GM06990 (cell line): Measurements from ENCODE around the gene CRACDL.

ENCODE experiments used
- DNase-seq: peaks from one replicate; pipeline ENCODE4 v3.0.0-alpha.2; 2011; ENCODE audit not compliant: insufficient read length; ENCODE audit errors: extremely low read depth
- H3K27me3 ChIP-seq: replicated peaks from 2 replicates; pipeline ENCODE4 v1.6.0; 2011; ENCODE audit warnings: low read length; ENCODE audit not compliant: control insufficient read depth, insufficient read depth
- H3K36me3 ChIP-seq: 2 replicates; pipeline ENCODE4 v1.5.1; 2011; ENCODE audit warnings: low read length; ENCODE audit not compliant: control insufficient read depth, insufficient read depth
- H3K4me3 ChIP-seq: replicated peaks from 2 replicates; pipeline ENCODE4 v1.5.1; 2011; ENCODE audit warnings: low read depth, mild to moderate bottlenecking, control low read depth, low read length
- TF ChIP-seq, protein P1 (sequence below): IDR thresholded peaks from 2 replicates; pipeline ENCODE4 v1.5.1; 2011; ENCODE audit warnings: low read length, control low read depth, mild to moderate bottlenecking, inconsistent platforms; ENCODE audit not compliant: insufficient read depth, poor library complexity, severe bottlenecking

The CRACDL gene

DNA sequence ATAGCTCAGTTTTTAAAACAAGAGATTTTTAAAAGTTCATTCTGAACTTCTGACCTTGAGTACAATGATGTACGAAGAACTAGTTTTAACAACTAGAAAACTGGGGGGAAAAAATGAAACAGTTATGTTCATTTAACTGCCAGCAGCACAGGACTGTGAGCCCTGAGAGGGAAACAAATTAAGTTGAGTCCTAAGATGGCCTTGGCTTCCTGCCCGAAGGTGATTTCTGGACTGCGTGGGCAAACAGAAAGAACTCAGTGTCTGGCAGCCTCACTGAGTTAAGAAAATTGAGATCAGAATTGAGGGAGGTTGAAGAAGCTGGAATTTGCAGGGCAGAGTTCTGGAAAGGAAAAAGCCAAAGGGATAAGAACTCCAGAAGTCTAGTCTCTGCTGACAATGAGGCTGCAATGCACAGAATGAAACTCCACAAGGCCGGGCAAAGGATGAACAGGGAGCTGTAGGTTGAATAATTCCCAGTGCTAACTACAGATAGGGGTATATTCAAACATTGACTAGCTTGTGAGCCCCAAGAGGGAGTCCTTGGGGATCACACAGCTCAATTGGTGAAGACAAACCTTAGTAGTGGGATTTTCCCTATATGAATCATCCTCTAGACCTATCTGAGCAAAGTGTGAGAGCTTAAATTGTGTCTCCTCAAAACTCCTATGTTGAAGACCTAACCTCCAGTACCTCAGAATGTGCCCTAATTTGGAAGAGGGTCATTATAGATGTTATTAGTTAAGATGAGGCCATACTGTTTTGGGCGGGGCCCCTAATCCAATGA lies 13.1 kb upstream of the CRACDL start:
- Histone ChIP-seq H3K27me3 (no peaks in the 10 kb centered on the region), H3K36me3 (no peaks in the 10 kb centered on the region), H3K4me3 (no peak overlapping the region)
- TF ChIP-seq, protein P1, sequence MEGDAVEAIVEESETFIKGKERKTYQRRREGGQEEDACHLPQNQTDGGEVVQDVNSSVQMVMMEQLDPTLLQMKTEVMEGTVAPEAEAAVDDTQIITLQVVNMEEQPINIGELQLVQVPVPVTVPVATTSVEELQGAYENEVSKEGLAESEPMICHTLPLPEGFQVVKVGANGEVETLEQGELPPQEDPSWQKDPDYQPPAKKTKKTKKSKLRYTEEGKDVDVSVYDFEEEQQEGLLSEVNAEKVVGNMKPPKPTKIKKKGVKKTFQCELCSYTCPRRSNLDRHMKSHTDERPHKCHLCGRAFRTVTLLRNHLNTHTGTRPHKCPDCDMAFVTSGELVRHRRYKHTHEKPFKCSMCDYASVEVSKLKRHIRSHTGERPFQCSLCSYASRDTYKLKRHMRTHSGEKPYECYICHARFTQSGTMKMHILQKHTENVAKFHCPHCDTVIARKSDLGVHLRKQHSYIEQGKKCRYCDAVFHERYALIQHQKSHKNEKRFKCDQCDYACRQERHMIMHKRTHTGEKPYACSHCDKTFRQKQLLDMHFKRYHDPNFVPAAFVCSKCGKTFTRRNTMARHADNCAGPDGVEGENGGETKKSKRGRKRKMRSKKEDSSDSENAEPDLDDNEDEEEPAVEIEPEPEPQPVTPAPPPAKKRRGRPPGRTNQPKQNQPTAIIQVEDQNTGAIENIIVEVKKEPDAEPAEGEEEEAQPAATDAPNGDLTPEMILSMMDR = no peak
- no peak for DNase-seq

DNA sequence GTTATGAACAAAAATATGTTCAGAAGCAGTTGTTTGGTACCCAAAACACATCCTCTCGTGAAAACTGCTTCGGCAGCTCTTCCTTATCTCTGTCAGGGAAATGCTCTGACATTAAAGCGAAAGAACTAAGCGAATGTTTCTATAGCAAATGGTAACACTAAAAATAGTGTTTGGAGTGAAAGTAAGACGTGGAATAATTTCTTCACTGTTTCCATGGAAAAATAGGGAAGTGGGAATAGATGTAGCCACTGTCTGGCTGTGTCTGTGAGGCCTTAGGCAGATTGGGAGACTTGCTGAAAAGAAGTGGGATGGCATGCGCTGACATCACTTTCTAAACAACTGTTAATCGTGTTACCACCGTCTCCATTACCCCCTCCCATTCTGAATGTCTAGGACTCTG lies 11.5 kb upstream of the CRACDL start:
- Histone ChIP-seq H3K27me3 (no peaks in the 10 kb centered on the region), H3K4me3 (no peak overlapping the region), H3K36me3 (no peaks in the 10 kb centered on the region)
- no peak for DNase-seq
- TF ChIP-seq, protein P1 = no peak

DNA sequence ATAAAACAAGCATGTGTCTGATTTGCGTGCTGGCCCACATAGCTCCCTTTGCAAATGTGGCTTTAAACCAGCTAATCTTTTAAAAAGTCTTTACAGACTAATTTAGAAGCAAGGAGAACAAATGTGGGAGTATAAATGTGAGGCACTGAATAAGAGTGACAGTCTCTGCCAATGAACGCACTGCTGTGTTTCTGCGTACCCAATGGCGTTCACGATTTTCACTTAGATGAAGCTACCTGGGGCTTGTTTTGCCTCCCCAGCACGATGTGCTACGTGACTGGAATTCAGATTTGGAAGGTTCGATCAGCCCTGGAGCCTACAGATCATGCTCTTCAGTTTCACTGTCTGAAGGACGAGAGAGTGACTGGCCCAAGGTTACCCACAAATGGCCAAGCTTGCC lies 10.8 kb upstream of the CRACDL start:
- H3K36me3 ChIP-seq = no peaks in the 10 kb centered on the region

DNA sequence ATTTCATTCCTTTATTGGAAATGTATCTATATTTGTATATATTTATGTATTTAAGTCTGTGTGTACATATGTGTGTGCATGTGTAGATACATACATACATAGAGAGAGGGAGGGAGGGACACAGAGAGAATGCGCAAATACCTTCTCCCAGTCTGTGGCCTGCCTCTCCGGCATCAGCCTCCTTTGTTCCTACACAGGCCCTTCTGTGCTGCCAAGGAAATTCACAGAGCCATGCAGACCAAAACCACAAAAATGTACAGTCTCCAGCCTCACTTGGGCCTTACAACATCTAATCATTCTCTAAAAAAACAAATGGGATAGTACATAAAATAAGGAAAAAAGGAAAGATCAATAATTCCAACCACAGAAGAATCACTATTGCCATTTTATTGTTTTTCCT lies 8.8 kb upstream of the CRACDL start:
- no peaks in the 10 kb centered on the region for H3K36me3 ChIP-seq
- no peaks in the 10 kb centered on the region for H3K27me3 ChIP-seq
- DNase-seq = no peak
- no peak overlapping the region for H3K4me3 ChIP-seq
- TF ChIP-seq, protein P1 = no peak

More for the DNA sequence above, 10.8 kb upstream of the CRACDL start:
- TF ChIP-seq, protein P1 = no peak
- H3K27me3 ChIP-seq = no peaks in the 10 kb centered on the region
- DNase-seq = no peak
- no peak overlapping the region for H3K4me3 ChIP-seq

DNA sequence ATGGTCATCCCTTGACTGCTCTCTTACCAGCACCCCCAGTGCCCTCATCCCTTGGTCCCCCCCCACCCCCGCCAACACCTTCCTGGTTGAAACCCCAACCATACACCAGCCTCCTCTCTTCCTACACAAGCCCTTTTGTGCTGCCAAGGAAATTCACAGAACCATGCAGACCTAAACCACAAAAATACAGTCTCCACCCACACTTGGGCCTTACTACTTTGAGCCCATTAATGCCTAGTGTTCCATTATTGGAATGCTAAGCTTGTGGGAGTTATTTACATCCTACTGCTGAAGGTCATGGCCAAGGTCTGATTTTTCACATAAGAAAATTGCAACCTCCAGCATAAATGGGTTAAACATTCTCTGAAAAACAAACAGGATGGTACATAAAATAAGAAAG lies 4.1 kb upstream of the CRACDL start:
- DNase-seq = no peak
- no peak overlapping the region for H3K4me3 ChIP-seq
- TF ChIP-seq, protein P1 = no peak
- no peaks in the 10 kb centered on the region; the same call in 1 of the 2 replicates for H3K27me3 ChIP-seq
- H3K36me3 ChIP-seq = no peaks in the 10 kb centered on the region
